Measurements from ENCODE around the gene VAC14.

Gene VAC14

GRCh38 chr16:70786020-70786755 is 14.8 kb downstream of the VAC14 start:
- no peak for DNase-seq (ENCODE audit: low spot score)

GRCh38 chr16:70784692-70785555 is 16.0 kb downstream of the VAC14 start:
- DNase-seq (ENCODE audit: low spot score) = no peak

- DNase-seq (ENCODE audit: low spot score) = no peak
Observed at GRCh38 chr16:70782237-70782636, 18.7 kb downstream of the VAC14 start.

DNA sequence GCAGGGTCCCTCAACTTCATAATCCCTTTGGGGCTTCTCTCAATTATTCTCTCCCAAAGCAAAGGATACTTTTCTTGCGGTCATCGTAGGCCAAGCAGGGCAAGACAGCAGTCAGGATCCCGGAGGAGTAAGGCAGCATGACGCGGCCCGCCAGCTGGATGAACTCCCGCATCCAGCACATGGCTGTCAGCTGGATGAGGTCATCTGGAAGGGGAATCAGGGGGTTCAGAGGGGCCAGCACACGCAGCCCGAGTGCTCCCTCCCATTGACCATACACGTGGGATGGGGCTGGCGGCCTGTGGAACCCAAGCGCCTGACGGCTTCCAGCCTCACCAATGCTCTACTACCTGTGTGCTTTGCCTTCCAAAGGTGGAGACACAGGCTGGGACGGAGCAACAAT is 19.2 kb downstream of the VAC14 start:
- no peak for DNase-seq (ENCODE audit: low spot score)

DNA sequence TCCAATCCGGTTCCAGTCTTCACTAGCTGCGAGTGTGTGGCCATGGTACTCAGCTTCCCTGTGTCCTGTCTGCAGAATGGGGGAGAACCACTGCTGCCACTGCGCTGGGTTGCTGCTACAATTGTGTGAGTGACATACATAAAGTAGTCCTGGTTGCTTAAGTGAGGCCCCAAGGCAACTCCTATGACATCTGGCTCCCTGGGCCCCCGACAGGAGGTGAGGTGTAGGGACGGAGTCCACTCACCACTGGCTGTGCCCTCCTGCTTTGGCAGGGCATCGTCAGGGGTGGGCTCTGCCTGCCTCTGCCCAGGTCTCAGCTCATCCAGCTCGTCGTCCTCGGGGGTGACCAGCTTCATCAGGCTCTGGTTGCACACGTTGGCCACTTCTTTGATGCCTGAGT is 20.4 kb downstream of the VAC14 start:
- DNase-seq (ENCODE audit: low spot score) = no peak

GRCh38 chr16:70779361-70779760 is 21.6 kb downstream of the VAC14 start:
- no peak for DNase-seq (ENCODE audit: low spot score)

DNA sequence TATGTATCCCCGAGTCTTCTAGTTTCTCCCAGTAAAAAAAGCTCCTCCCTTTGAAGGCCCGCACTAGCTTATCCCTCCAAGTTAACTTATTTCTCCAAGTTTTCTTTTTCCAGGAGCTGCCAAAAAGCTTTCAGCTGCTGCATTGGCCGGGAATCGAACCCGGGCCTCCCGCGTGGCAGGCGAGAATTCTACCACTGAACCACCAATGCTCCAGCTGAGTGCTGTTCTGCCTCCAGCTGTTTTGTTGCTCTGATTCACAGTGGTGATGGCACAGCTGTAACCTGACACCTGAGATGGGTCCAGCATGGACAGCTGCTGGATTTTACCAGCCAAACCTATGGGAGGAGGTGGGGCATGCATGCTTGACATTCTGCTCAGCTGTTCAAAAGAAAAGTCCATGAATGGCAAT is 22.1 kb downstream of the VAC14 start:
- DNase-seq (ENCODE audit: low spot score) = no peak

GRCh38 chr16:70777973-70778406 is 23.0 kb downstream of the VAC14 start:
- DNase-seq (ENCODE audit: low spot score) = no peak

GRCh38 chr16:70777496-70777895 is 23.5 kb downstream of the VAC14 start:
- no peak for DNase-seq (ENCODE audit: low spot score)

GRCh38 chr16:70775399-70775798 is 25.6 kb downstream of the VAC14 start:
- no peak for DNase-seq (ENCODE audit: low spot score)

GRCh38 chr16:70774261-70774660 is 26.7 kb downstream of the VAC14 start:
- no peak for DNase-seq (ENCODE audit: low spot score)

DNA sequence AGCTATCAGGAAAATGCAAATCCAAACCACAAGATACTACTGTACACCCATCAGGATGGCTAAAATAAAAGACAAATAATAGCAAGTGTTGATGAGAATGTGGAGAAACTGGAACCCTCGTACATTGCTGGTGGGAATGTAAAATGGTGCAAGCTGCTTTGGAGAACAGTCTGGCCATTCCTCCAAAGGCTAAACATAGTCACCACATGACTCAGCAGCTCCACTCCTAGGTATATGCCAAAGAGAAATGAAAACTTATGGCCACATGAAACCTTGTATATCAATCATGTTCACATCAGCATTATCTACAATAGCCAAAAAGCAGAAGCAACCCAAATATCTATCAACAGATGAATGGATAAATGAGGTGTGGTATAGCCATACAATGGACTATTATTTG is 28.5 kb downstream of the VAC14 start:
- no peak for DNase-seq (ENCODE audit: low spot score)

GRCh38 chr16:70770626-70771552 is 30.1 kb downstream of the VAC14 start:
- peak; percentile 49 for DNase-seq (ENCODE audit: low spot score)

DNA sequence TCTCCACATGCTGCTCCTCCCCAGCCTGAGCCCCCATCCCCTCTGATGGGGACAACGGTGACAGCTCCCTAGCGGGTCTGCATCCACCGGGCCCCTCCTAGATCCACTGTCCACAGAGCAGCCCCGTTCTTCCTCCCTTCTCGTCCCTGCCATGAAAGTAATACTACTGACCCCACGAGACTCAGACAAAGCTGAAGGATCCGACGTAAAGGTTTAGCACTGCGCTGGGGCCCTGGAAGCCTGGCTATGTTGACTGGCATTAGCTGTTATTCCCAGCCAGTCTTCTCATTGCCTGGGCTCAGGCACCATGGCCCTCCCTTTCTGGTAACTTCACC is 30.7 kb downstream of the VAC14 start:
- DNase-seq (ENCODE audit: low spot score) = no peak

DNA sequence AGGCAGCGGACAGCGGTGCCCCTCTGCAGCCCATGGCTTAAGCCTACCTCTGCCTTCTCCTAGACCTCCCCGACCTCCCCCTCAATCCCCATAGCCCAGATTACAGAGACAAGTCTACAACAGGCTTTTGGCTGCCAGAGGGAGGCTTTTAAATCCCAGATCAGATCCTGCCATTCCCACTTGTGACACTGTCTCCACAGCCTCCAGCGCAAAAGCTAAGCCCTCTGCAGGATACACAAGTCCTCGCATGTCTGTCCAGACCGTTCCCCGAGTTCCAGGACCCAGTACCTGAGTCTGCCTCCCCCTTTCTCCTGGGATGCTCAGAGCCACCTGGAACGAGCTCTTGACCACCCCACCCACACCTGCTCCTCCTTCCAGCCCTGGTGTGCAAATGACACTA is 31.2 kb downstream of the VAC14 start:
- no peak for DNase-seq (ENCODE audit: low spot score)

DNA sequence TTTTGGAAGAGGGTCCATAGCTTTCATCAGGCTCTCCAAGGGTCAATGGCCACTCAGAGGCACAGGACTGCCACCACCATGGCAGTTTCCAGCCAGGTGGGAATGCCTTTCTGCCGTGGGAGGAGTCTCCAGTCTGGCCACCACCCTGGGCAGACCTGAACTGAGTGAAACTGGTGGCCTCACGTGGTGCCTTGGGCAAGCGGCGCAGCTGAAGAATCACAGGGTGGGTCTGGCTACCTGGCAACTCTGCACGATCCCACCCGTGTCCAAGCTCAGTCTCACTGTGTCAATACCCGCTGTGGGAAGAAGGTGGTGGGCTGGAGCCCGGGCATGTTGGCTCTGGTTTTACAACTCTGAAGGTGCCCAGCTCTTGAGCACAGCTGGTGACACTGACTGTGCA is 31.8 kb downstream of the VAC14 start:
- no peak for DNase-seq (ENCODE audit: low spot score)

GRCh38 chr16:70768203-70768580 is 32.8 kb downstream of the VAC14 start:
- no peak for DNase-seq (ENCODE audit: low spot score)

DNA sequence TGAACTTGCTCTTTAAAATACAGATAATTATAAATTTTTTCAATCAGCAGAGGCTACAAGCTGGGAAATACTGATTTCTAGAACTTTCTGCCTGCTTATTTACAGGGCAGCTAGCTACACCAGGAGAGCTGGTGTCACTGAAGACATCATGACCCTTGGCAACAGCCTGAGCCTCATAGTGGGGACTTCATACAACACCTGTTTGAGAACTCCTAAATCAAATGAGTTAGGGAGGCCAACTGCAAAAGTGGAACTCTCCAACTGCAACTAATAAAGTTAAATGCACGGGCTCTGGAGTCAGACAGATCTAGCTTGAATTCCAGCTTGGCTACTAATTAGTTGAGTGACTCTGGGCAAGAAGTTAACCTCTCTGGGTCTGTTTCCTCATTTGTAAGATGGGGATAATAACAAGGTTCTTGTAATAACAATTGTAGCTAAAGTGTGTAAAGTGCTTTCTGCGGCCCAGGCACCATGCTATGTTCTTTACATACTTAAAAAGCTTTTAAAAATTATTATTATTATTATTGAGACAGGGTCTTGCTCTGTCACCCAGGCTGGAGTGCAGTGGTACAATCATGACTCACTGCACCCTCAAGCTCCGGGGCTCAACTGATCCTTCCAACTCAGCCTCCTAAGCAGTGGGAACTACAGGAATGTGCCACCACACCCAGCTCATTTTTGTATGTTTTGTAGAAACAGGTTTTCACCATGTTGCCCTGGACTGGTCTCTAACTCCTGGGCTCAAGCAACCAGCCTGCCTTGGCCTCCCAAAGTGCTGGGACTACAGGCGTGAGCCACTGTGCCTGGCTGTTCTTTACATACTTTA is 33.4 kb downstream of the VAC14 start:
- no peak for DNase-seq (ENCODE audit: low spot score)

GRCh38 chr16:70766658-70767057 is 34.3 kb downstream of the VAC14 start:
- DNase-seq (ENCODE audit: low spot score) = no peak

DNA sequence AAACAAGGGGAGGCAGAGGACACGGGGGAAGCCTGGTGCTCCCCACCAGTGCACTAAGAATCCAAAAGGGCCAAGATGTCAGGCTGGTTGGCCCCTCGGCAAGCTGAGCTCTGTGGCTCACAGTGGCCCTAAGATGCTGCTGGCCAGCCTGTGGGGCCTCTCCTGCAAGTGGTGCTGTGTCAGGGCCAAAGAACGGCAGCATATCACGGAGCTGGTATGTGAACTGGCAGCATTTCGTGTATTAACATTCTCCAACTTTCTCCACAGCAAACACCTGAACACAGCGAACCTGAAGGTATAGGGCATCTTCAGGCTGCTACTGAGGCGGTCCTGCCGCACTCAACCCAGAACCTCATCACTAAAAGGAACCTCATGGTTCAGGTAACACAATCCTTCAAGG is 34.8 kb downstream of the VAC14 start:
- DNase-seq (ENCODE audit: low spot score) = no peak

DNA sequence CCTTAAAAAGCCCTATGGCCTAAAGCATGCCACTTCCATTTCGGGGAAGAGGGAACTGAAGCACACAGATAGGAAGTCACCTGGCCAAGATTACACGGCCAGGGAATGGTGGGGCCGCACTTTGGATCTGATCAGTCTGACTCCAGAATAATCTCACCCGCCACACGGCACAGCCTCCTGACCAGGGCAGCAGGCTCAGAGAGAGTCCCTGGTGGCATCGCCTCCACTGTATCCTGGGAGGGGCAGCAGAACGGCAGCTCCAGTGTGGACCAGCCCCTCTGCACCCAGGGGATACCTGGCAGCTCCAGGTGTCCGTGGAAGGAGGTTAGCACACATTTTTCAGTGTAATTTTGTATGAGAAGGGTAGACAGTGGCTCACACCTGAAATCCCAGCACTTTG is 35.5 kb downstream of the VAC14 start:
- DNase-seq (ENCODE audit: low spot score) = no peak

DNA sequence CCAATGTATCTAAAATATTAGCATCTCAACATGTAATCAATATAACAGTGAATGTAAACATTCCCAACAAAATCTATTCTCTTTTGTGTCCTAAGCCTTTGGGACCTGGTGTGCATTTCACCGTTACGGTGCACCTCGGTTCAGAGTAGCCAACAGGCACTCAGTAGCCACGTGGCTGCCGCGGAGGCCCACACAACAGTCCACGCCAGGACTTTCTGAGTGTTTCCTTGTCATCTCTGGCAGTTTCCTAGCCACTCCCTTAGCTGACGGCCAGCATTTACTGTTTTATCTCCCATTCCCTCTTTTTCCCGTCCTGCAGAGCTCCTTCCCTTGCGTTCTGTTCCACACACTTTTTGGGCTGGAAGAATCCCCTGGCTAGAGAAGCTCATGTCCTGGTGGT is 36.3 kb downstream of the VAC14 start:
- DNase-seq (ENCODE audit: low spot score) = no peak
